Pancreas (tissue), 10 donors: ENCODE results near the gene PTOV1. TPM values are rescaled to one million over a fixed set of nuclear protein-coding genes. Genes with fewer than 3 reads are reported as not detected.

Experiments used
- ATAC-seq, 4 donors: fragments of 200-7000 bp; cut with Tn5 transposase; one replicate each; pipeline versions ENCODE4 v1.8.0 to v1.9.1; 2020; ENCODE audit warnings: mild to moderate bottlenecking in 4 of 4, moderate library complexity in 4 of 4
- DNase-seq, 6 donors: peaks; one replicate each; pipeline ENCODE4 v3.0.0-alpha.2; 2020
- FAIRE-seq: peaks from 2 replicates; lab custom pipeline; 2012; peaks lifted over from hg19 to GRCh38; lab: Jason Lieb, UNC
- H3K27ac ChIP-seq, 4 donors: fragments of 200-600 bp; sonication (generic); 1 replicate in 3 of 4; 2 replicates in 1 of 4; pipeline versions ENCODE4 v1.5.0 to v1.8.0; 2020
- H3K27me3 ChIP-seq, 4 donors: fragments of 200-600 bp; one replicate each; pipeline ENCODE4 v1.8.0; 2021
- H3K36me3 ChIP-seq, 3 donors: fragments of 200-600 bp; sonication (generic) in 1 of 3; one replicate each; pipeline versions ENCODE4 v1.5.0 to v1.8.0; 2020 to 2021
- H3K4me1 ChIP-seq, 3 donors: fragments of 200-600 bp; one replicate each; pipeline ENCODE4 v1.8.0; 2021
- H3K4me3 ChIP-seq, 4 donors: fragments of 200-600 bp; sonication (generic) in 2 of 4; one replicate each; pipeline versions ENCODE4 v1.5.0 to v1.8.0; 2020 to 2021
- H3K9me3 ChIP-seq, 4 donors: fragments of 200-600 bp; one replicate each; pipeline ENCODE4 v1.8.0; 2021
- CTCF ChIP-seq, 4 donors: fragments of 200-600 bp; sonication (generic) in 3 of 4; IDR thresholded peaks; one replicate each; pipeline versions ENCODE4 v1.5.0 to v1.8.0; 2021; ENCODE audit warnings: antibody characterized with exemption in 4 of 4
- WGBS, 2 donors: extraction: QIAGEN DNeasy Blood & Tissue Kit; methylation state at CpG; one replicate each; pipeline ENCODE4 v1.1.7; 2013; 5-methylcytosine and 5-hydroxymethylcytosine counted together
- intact Hi-C, 3 donors: fragments of 100-400 bp; cut with DNase I; formaldehyde crosslinking; loops; one replicate each; pipeline versions ENCODE4 v1.11.1 to v1.14.2; 2022
- polyA plus RNA-seq, 2 donors: library from polyadenylated mRNA; stranded (reverse); fragments of 200-250 nt; gene quantifications; one replicate each; pipeline ENCODE4 v1.2.3, GENCODE V29; 2013
- total RNA-seq, 6 donors: library from RNA; stranded (reverse); fragmentation: NEBNext Ultra II Directional in 4 of 6; extraction: Animal tissue kit (Norgen Biotek cat#: 25700) in 4 of 6; gene quantifications; one replicate each; pipeline versions ENCODE4 v1.2.1 to v1.2.4, GENCODE V29; 2021 to 2023
- donor health status: healthy with polysubstance abuse.
- donor health status: DM: no; HTN: no; CAD: no; lungs with moderate emphysema.
- donor health status: DM: no; HTN: no; CAD: no.
- donor health status: control.
- donor health status: control.
- donor health status: Bipolar disorder and iron deficiency.
- donor health status: DM: yes; HTN: yes; CAD: no.
- donor health status: DM: no; HTN: no; CAD: no.
- donor health status: DM: no; HTN: no; CAD: no.
- donor health status: DM: yes; HTN: yes; CAD: no.

The PTOV1 gene
- total and polyA plus RNA-seq, 8 donors: 48.8 to 191 (median 76.0) TPM

GRCh38 chr19:49836176-49837008 is 14.6 kb upstream of the PTOV1 start:
- no peaks in the 10 kb centered on the region for H3K27me3 ChIP-seq
- TF ChIP-seq CTCF (IDR thresholded peaks at IDR 0.05): no peak
- no peak overlapping the region for H3K4me3 ChIP-seq
- H3K36me3 ChIP-seq: peaks cover 0 to 72% (median 28%) of the 10 kb centered on the region in 3 donors
- no peaks in the 10 kb centered on the region for H3K4me1 ChIP-seq
- no peak for FAIRE-seq
- H3K9me3 ChIP-seq: no peaks in the 10 kb centered on the region
- ATAC-seq: no peak
- no peak overlapping the region for H3K27ac ChIP-seq
- no peak for DNase-seq
- intact Hi-C loops: no loop called here
- WGBS, 2 donors: 95 to 96% methylated on average over 20 of the region's 20 CpGs

GRCh38 chr19:49837009-49837310 is 14.0 kb upstream of the PTOV1 start:
- intact Hi-C loops: no loop called here
- FAIRE-seq: no peak
- peaks cover 0 to 68% (median 26%) of the 10 kb centered on the region in 3 donors for H3K36me3 ChIP-seq
- DNase-seq: no peak
- 90 to 96% methylated on average over 5 of the region's 5 CpGs for WGBS, 2 donors
- TF ChIP-seq CTCF (IDR thresholded peaks at IDR 0.05): no peak
- no peak overlapping the region for H3K27ac ChIP-seq
- no peak overlapping the region for H3K4me3 ChIP-seq
- H3K4me1 ChIP-seq: no peaks in the 10 kb centered on the region
- no peaks in the 10 kb centered on the region for H3K9me3 ChIP-seq
- H3K27me3 ChIP-seq: no peaks in the 10 kb centered on the region
- ATAC-seq: no peak

- H3K9me3 ChIP-seq: no peaks in the 10 kb centered on the region
- no peak overlapping the region for H3K27ac ChIP-seq
- no peaks in the 10 kb centered on the region for H3K4me1 ChIP-seq
- DNase-seq (no peak), FAIRE-seq (no peak), ATAC-seq (no peak)
- WGBS, 2 donors: 96 to 97% methylated on average over 9 of the region's 9 CpGs
- no peak overlapping the region for H3K4me3 ChIP-seq
- intact Hi-C loops: no loop called here
- H3K36me3 ChIP-seq: peaks cover 0 to 64% (median 22%) of the 10 kb centered on the region in 3 donors
- H3K27me3 ChIP-seq: no peaks in the 10 kb centered on the region
- no peak for TF ChIP-seq CTCF (IDR thresholded peaks at IDR 0.05)
Observed at GRCh38 chr19:49837425-49837824, 13.5 kb upstream of the PTOV1 start.

- Histone ChIP-seq H3K27ac (no peak overlapping the region), H3K4me3 (no peak overlapping the region), H3K9me3 (no peaks in the 10 kb centered on the region), H3K4me1 (no peaks in the 10 kb centered on the region), H3K36me3 (peaks cover 0 to 47% (median 21%) of the 10 kb centered on the region in 3 donors), H3K27me3 (no peaks in the 10 kb centered on the region)
- ATAC-seq: no peak
- WGBS, 2 donors: 87 to 89% methylated on average over 18 of the region's 18 CpGs
- no peak for DNase-seq
- intact Hi-C loops: no loop called here
- TF ChIP-seq CTCF (IDR thresholded peaks at IDR 0.05): no peak
- no peak for FAIRE-seq
Observed at GRCh38 chr19:49838885-49839588, 11.9 kb upstream of the PTOV1 start.

- Histone ChIP-seq H3K36me3 (peaks cover 0 to 41% (median 17%) of the 10 kb centered on the region in 3 donors), H3K27ac (no peak overlapping the region), H3K4me1 (no peaks in the 10 kb centered on the region), H3K4me3 (no peak overlapping the region), H3K9me3 (no peaks in the 10 kb centered on the region), H3K27me3 (no peaks in the 10 kb centered on the region)
- FAIRE-seq (no peak), ATAC-seq (no peak), DNase-seq (no peak)
- 92 to 94% methylated on average over 11 of the region's 11 CpGs for WGBS, 2 donors
- intact Hi-C loops: no loop called here
- no peak for TF ChIP-seq CTCF (IDR thresholded peaks at IDR 0.05)
Observed at GRCh38 chr19:49839713-49840112, 11.2 kb upstream of the PTOV1 start.
